Choroid plexus epithelial cell (primary cell): ENCODE data around the gene CLIC1.

Source experiments
- DNase-seq: peaks from one replicate; pipeline ENCODE4 v3.0.0-alpha.2; 2010; ENCODE audit warnings: low read depth
- H3K4me3 ChIP-seq: 2 replicates; pipeline ENCODE4 v1.5.1; 2011; ENCODE audit warnings: low read depth, mild to moderate bottlenecking, control low read depth, low read length, moderate library complexity
- TF ChIP-seq, protein P1 (sequence below): conservative IDR thresholded peaks from 2 replicates; pipeline ENCODE4 v1.5.1; 2011; ENCODE audit warnings: low read depth, mild to moderate bottlenecking, control low read depth, inconsistent platforms, low read length, moderate library complexity

Gene CLIC1

GRCh38 chr6:31762356-31762755 lies 26.0 kb upstream of the CLIC1 start, which contains the start of gene SAPCD1:
Gene SAPCD1, plus strand, starts transcription at chr6:31762656. Its CDS starts 399 bp downstream, at chr6:31763055.
- TF ChIP-seq, protein P1, sequence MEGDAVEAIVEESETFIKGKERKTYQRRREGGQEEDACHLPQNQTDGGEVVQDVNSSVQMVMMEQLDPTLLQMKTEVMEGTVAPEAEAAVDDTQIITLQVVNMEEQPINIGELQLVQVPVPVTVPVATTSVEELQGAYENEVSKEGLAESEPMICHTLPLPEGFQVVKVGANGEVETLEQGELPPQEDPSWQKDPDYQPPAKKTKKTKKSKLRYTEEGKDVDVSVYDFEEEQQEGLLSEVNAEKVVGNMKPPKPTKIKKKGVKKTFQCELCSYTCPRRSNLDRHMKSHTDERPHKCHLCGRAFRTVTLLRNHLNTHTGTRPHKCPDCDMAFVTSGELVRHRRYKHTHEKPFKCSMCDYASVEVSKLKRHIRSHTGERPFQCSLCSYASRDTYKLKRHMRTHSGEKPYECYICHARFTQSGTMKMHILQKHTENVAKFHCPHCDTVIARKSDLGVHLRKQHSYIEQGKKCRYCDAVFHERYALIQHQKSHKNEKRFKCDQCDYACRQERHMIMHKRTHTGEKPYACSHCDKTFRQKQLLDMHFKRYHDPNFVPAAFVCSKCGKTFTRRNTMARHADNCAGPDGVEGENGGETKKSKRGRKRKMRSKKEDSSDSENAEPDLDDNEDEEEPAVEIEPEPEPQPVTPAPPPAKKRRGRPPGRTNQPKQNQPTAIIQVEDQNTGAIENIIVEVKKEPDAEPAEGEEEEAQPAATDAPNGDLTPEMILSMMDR = no peak
- DNase-seq = no peak
- H3K4me3 ChIP-seq = no peak within 1 kb of the TSS

GRCh38 chr6:31761343-31761742 lies 25.0 kb upstream of the CLIC1 start:
- no peak for DNase-seq
- TF ChIP-seq, protein P1 = no peak
- no peak overlapping the region for H3K4me3 ChIP-seq

- TF ChIP-seq, protein P1 = no peak
- no peak for DNase-seq
- no peak overlapping the region for H3K4me3 ChIP-seq
Observed at GRCh38 chr6:31760790-31761189, 24.5 kb upstream of the CLIC1 start.

GRCh38 chr6:31758281-31758680 lies 22.0 kb upstream of the CLIC1 start:
- H3K4me3 ChIP-seq = no peak overlapping the region
- TF ChIP-seq, protein P1 = no peak
- DNase-seq = no peak

DNA sequence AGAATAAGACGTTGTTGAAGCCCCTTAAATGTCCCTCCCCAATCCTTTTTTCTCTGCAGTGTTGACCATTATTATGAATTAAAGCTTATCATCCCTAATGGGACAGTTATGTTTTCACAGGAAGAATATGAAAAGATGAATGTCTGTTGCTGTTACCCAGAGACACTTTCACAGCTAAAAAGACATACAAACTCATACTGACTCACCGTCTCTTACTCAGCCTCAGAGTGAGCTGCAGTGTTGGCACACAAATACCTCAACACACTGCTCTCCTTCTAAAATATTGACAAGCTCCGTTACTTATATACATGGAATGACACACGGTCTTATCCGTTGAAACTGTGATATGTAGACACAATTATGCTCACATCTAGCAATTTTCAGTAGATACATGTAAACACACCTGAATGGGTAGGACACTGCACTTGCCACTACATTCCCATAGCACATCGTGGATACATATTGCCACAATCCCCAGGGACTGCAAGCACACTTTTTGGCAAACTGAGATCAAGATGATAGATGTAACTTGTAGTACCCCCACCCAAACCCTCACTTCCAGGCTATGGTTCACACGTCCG lies 16.5 kb upstream of the CLIC1 start:
- TF ChIP-seq, protein P1 = no peak
- H3K4me3 ChIP-seq = no peak overlapping the region
- peak; percentile 75 for DNase-seq

DNA sequence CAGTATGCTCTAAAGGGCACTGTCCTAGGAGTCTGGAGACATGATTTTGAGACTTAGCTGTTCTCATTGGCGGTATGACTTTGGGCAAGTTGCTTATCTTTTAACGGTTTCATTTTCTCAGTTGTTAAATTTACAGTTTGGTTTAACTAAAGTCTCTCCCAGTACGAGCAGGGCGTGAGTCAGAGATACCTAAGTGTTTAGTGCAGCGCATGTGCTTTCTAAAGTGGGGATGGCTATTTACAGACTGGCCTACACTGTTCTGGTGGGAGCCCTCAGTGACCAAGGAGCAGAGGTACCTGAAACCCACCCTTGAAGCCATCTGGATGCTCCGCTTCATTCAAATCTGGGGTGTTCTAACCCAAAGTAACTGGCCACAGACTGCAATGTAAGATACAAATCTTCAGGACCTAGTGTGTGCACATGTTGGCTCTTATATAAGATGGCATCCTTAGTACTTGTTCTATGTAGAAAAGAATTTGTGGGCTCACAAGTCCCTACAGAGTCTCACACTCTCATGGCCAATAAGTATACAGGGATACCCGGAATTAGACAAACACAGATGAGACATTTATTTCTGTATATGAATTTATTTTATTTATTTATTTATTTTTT lies 14.2 kb upstream of the CLIC1 start:
- TF ChIP-seq, protein P1 = no peak
- peak; percentile 38 for DNase-seq
- no peak overlapping the region for H3K4me3 ChIP-seq

GRCh38 chr6:31749301-31750036 lies 13.1 kb upstream of the CLIC1 start:
- TF ChIP-seq, protein P1 = no peak
- H3K4me3 ChIP-seq = no peak overlapping the region
- DNase-seq = no peak
